ENCODE data around the gene USP33.
"Not testable (repeated sequence)": the region's sequence is repeated elsewhere in the genome, so short reads cannot be mapped to it uniquely, and the experiment has no call there.

USP33 gene

DNA sequence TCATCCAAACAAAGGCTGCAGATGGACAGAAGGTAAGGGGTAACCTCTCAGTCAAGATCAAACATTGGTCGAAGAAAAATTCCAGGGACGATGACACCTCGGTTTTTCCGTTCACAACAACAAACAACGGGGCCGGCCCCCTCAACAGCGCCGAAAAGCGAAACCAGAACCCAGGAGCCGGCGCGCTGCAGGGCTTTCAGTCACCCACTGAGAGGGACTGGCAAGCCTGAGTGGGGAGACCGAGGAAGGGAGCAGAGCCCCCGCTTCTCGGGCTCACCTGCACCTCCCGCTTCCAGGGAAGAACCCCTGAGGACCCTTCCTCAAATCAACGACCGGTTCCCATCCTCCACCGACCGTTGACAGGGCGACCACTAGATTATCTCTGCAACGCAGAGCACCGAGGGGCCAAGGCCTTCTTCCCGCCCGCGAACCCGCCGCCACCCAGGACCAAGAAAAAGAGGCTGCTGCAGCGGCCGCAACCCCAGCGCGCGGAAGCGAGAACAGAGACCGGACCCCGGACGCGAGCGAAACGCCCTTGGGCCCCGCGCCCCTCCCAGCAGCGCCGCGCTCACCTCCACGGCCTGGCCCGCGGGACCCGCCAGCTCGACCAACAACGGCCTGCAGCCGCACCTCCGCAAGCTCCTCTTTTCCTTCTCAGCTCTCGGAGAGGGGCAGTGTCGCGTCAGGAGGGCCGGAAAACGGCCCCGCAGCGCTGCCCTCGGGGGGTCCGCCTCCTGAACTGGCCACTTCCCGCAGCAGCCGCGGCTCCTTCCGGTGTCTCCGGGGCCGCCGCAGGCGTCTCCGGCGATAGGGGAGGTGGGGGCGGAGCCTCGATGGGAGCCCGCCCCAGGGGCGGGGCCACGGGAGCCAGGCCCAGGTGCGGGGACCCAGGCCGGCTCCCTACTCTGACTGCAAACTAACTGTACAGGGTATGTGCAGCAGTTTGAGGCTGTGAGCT is at the start of gene USP33:
USP33 (minus strand) TSS at position 782 of the 958 bp plus-strand sequence. CDS start 18,155 bp downstream, outside the sequence.
- peak; percentile 52 to 78 for DNase-seq

GRCh38 chr1:77803371-77803770 is 43.7 kb upstream of the USP33 start:
- DNase-seq, result no peak

- no peak for DNase-seq
Measured at GRCh38 chr1:77802026-77802425, 42.4 kb upstream of the USP33 start.

DNA sequence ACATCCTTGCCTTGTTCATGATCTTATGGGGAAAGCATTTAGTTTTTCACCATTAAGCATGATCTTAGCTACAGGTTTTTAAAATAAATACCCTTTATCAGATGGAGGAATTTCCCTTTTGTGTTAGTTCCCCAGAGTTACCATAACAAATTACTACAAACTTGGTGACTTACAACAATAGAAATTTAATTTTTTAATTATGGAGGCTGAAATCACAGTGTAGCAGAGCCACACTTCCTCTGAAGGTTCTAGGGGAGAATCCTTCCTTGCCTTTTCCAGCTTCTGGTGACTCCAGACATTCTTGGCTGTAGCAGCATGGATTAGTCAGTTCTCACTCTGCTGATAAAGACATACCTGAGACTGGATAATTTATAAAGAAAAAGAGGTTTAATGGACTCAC is 38.3 kb upstream of the USP33 start:
- DNase-seq, result no peak

DNA sequence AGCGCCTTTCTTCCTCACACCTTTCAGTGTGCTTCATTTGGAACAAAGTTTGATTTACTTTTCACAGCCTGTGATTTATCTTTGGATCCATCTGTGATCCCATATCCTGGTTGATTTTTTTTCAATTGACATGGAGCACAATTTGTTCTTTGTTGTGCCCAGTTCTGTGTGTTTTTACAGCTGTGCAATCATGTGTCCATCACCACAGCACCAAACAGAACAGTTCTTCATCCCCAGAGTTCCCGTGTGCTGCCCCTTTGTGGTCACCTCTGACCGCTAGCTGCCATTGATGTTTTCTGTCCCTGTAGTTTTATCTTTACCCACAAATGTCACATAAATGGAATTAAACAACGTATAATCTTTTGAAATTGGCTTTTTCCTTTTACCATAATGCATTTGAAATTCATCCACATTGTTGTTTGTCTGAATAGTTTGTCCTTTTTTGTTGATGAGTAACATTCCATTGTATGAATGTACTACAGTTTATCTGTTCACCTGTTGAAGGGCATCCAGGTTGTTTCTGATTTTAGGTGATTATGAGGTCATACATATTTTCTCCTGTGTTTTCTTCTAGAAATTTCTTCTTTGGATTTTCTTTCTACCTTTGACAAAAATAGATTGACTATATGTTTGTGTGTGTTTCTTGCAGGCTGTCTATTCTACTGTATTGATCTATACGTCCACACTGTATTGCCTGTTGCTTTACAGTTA is 37.2 kb upstream of the USP33 start:
- DNase-seq, result no peak

- no peak for DNase-seq
Measured at GRCh38 chr1:77794550-77794949, 34.9 kb upstream of the USP33 start.

- not testable (repeated sequence) for DNase-seq
Measured at GRCh38 chr1:77786093-77786741, 26.6 kb upstream of the USP33 start.

- DNase-seq, result no peak
Measured at GRCh38 chr1:77783141-77783540, 23.5 kb upstream of the USP33 start.

GRCh38 chr1:77781683-77782082 is 22.0 kb upstream of the USP33 start:
- no peak for DNase-seq

DNA sequence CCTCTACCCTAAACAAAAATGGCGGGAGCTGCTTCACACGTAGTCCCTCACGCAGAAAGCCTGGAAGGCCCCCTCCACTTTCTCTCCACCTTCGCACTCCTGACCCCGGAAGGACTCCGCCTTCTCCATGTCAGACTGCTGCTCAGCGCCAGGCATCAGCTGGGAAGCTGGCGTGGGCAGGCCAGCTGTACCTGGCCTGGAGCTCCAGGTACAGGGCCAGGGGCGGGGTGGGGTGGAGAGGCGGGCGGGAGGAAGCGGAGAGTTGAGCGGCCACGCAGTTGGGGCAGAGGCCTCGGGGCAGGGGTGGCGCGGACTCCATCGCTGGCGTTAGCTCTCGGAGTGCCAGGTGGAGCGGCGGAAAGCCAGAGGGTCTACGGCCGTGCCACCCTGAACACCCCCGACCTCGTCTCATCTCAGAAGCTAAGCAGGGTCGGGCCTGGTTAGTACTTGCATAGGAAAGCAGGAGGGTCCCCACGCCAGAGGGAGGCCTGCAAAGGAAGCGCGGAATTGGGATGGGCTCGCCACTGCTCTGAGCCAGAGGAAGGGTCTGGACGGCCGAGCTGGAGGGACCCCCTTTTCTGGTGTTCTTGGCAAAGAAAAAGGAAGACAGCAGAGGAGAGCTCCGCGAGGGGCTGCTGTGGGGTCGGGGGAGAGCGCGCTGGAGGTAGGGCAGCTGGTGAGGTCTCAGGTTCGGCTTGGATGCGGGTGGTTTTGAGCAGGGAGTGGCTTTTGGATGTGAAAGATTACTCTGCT is 20.1 kb upstream of the USP33 start, which contains the start of gene MIGA1:
MIGA1 (plus strand) TSS at position 121 of the 753 bp plus-strand sequence. CDS start 3,604 bp downstream, outside the sequence.
- DNase-seq, result peak; percentile 42 to 90

GRCh38 chr1:77776007-77776700 is 16.5 kb upstream of the USP33 start:
- no peak for DNase-seq

DNA sequence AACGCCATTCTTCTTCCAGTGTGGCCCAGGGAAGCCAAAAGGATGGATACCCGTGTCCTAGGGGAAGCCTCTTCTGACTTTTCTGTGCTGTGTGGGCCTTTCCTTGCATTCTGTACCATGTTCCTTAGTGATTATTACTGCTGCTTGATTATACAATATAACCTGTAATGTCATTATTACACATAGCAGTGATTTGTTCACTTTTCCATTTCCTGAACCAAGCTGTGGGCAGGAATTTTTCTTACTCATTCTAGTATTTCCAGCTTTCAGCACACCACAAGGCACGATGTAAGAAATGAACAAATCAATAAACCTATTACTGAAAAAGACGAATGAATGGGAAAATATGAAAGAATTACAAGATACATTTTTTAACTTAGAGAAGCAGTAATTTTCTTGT is 8.4 kb upstream of the USP33 start:
- no peak for DNase-seq

DNA sequence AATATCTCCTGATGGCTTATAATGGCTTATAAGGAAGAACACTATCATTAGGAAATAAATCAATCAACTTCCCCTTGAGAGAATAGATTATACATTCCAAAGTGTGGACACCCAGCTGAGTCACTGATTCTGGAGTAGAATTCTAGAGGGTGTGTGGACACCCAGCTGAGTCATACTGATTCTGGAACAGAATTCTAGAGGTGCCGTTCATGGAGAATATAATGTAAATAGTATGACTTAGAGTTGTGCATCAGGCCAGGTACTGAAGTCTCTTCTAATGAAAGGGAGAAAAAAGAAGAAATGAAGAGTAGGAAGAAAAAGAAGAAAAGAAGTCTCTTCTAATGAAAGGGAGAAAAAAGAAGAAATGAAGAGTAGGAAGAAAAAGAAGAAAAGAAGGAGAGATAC is 2.4 kb upstream of the USP33 start:
- DNase-seq, result no peak

GRCh38 chr1:77757603-77758002 is 2.0 kb downstream of the USP33 start:
- DNase-seq, result no peak

DNA sequence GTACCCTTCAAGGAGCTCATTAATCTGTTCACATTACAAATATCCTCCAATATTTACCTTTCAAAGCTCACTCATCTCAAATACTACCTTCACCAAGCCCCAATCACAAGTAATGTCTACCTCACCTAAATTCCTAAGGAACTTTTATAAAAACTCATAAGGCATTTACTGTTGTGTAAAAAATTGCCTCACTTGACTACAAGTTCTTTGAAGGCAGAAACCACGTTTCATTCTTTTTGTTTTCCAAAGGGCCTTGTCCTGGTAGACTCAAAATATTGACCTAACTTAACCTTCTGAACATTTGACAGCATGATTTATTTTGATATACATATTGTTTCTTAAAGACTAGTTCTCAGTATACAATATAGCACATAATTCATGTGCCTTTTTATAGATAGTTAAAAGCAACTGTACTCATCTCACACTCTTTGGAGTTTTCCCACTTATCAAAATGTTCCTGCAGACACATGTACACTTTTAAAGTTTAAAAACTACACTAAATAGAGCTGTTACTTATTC is 2.5 kb downstream of the USP33 start:
- DNase-seq, result no peak

GRCh38 chr1:77756052-77756754 is 3.4 kb downstream of the USP33 start:
- no peak for DNase-seq

DNA sequence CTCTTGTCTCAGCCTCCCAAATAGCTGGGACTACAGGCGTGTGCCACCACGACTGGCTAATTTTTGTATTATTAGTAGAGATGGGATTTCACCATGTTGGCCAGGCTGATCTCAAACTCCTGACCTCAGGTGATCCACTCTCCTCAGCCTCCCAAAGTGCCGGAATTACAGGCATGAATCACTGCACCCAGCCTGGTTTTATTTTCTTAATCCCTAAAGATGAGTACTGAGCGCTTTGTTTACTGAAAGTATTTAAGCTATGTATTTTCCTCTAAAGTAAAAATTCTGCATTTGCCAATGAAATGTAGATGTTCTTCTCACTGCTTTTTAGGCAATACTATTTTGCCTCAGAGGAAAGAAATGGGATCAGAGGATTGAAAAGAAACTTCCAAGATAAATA is 10.2 kb downstream of the USP33 start:
- not testable (repeated sequence) for DNase-seq

DNA sequence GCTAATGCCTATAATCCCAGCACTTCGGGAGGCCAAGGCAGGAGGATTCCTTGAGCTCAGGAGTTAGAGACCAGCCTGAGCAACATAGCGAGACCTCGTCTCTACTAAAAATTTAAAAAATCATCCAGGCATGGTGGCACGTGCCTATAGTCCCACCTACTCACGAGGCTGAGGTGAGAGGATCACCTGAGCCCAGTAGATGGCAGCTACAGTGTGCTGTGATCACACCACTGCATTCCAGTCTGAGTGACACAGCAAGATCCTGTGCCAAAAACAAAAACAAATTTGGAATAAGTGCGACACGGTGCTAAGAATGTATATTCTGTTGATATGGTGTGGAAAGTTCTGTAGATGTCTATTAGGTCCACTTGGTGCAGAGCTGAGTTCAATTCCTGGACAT is 15.1 kb downstream of the USP33 start:
- no peak for DNase-seq

GRCh38 chr1:77742011-77742555 is 17.6 kb downstream of the USP33 start:
- no peak for DNase-seq

DNA sequence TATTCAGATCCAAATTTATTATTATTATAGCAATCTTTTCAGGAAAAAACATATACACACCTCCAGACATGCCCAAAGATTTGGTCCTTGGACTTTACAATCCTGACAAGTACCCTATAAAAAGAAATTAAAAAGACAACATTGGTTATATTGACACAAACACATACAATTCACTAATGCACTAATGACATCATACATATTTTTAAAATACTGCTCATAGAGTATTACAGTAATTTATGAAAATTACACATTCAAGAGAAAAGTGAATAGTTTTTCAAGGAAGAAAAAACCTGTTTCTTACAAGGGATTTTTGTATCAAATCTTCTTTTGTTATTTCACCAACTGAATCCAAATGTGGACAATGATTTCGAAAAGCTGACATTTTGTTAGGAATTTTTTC is 18.3 kb downstream of the USP33 start:
- DNase-seq, result no peak

DNA sequence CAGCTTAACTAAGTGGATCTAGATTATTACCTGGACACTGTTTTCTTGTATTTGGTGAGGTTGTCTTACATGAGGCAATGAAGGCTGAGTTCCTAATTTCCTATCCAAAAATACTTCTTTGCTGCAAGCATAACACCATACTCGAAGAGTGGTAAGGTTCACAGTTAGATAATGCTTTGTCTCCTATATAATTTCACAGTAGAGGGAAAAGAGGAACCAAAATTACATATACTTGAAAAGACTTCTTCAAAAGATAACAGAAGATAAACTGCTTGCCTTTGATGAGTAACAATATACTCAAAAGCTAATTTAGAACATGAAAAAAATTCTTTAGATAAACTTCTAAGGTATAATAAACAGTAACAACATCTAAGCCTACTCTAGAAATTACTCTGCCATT is 20.4 kb downstream of the USP33 start:
- no peak for DNase-seq
